GM18498 (cell line): ENCODE data around the gene SMIM41.

Experiments
- ATAC-seq: cut with Tn5 transposase; IDR thresholded peaks from one replicate; pipeline ENCODE4 v1.9.1; 2021; ENCODE audit warnings: mild to moderate bottlenecking, moderate library complexity; ENCODE audit not compliant: unreplicated experiment

SMIM41 gene

GRCh38 chr12:52145228-52146088 is 66.0 kb downstream of the SMIM41 start:
- no peak for ATAC-seq

GRCh38 chr12:52146089-52146821 is 66.8 kb downstream of the SMIM41 start:
- ATAC-seq: no peak

- no peak for ATAC-seq
Observed at GRCh38 chr12:52146822-52147366, 67.4 kb downstream of the SMIM41 start.

- no peak for ATAC-seq
Observed at GRCh38 chr12:52147367-52147963, 68.0 kb downstream of the SMIM41 start.

- no peak for ATAC-seq
Observed at GRCh38 chr12:52147964-52148463, 68.5 kb downstream of the SMIM41 start.

DNA sequence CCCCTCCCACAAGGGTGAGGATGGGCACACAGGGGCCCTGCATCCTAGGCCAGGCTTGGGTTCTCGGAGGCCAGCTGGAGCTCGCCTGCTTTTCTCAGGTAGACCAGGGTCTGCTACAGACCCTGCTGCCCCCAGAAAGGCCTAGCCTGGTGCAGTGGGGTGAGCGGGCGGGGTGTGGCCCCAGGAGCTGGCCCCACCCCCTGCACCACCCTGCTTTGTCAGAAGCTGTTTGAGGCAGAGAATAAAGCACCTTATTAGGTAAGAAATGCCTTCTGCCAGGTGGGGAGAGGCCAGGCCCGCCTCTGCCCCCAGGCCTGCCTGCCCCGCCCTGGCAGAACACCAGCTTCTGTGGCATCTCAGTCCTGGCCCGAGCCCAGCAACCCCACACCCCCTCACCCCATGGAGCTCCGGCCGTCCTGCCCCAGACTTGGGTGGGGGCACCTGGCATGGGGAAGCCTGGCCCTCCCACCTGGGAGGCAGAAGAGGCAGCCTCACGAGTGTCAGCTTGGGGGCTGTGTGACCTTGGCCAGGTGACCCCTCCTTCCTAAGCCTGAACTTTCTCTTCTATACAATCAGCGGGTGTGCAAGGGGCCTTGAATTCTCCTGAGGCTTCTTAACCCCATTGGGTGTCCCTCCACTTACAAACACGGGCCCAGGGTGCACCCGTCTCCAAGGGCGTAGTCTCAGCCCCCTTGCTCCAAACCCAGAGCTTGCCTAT is 69.1 kb downstream of the SMIM41 start:
- no peak for ATAC-seq

GRCh38 chr12:52149182-52149641 is 69.7 kb downstream of the SMIM41 start:
- no peak for ATAC-seq

DNA sequence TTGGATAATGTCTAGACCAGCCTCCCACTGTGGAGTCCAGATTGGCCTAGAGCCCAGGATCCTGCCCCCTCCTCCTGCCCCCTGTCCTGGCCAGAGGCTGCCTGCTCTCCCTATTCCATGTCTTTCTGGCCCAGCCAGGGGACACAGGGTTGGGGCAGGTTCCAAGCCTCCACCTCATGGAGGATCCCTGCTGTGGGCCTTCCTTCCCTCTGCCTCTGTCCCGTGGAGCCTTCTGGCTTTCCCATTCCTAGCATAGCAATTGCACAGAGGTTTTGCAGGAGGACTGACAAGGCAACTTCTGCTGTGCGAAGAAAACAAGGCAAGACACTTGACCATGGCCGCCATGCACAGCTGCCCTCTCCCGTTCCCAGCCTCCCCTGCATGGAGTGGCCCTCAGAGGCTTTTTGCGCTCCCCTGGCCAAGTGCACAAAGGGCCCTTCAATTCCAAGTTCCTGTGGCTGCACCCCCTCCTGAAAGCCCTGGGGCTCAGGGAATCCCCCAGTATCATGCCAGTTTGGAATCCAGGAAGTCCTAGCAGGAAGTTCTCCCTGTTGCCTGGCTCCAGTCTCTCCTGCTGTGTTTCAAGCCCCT is 70.2 kb downstream of the SMIM41 start:
- ATAC-seq: no peak

GRCh38 chr12:52151153-52151836 is 71.8 kb downstream of the SMIM41 start:
- ATAC-seq: no peak

DNA sequence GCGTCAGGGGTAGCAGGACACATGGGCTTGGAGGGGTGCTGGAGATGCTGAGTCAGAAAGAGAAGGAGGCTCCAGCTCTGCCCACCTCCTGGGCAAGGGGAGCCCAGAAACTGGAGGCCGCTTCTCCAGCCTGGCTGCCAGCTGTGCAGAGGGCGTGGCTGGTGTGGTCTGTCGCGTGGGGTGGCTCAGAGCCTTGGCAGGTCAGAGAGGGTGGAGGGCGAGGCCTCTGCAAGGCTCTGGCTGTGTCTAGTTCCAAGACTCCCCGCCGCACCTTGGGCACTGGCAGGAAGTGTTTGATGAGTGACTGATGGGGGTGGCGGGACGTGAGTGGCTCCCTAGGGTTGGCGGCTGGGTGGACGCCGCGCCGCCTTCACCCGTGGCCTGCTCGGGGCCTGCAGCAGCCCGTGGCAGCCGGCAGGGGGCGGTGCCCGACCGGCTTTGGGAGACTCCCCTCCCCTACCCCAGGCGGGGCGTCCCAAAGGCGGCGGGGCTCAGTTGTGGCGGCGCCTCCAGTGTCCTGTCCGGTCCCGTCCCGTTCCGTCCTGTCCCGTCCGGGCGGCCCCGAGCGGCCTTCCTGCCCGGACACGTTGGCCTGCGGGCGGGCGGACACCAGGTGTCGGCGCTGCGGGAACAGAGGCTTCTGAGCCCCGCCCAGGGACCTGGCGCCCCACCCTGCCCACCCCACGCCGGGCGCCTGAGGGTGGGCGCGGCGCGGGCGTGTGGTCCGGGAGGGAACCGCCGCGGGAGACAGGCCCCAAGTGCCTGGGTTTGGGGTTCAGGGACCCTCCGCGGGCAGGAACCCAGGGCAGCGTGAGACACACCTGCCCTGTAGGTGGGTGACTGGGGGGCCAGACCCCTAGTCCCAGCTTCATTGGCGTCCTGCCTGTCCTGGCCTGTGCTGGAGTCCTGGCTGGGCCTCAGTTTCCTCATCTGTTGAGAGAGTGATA is 72.6 kb downstream of the SMIM41 start:
- no peak for ATAC-seq

DNA sequence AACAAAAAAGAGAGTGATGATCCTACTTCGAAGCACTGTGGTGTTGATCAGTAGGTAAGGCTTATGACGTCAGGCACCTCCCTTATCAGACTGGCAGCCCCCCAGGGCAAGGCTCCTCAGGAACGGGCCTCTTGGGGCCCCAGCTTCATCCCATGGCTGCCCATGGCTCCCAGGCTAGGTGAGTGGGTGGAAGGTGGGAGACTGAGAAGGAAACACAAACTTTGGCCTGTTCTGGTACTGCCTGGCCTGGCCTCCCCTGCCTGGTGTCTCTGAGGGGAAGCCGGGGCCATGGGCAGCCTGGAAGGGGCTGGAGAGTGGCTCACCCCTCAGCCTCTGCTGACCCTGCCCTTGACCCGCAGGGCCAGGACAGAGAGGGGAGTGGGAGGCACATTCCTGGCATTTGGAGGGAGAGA is 73.4 kb downstream of the SMIM41 start:
- ATAC-seq: no peak

DNA sequence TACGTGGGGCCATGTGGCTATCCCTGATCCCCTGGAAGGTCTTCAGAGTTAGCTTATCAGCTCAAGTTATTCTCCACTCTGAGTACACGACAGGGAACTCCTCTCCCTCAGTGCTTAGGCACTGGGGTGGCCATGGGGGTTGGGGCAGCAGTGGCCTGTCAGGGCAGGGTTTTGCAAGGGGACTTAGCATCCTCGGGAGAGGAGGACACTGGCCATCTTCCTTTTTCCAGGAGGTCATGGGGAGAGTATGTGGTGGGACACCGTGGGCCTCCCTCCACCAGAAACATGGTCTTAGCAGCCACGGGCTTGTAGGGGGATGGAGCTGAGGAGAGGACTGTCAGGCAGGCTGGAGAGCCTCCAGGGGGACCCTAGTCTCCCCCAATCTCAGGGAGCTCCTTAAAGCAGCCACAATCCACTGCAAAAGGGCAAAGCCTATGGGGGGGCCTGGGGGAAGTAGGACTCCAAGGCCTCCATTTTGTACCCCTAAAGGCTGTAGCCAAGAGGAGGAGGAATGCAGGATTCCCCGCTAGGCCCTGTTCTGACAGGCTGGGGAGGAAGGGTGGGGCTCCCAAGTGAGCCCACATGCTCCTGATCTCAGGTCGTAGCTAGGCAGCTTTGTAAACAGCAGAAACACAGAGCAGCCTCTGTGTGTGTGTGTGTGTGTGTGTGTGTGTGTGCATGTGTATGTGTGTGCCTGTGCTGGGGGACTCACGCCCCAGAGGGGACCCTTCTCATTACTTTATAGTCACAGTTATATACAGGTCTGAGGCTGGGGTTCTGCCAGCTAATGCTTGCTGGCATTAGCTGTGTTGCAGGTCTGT is 75.8 kb downstream of the SMIM41 start:
- ATAC-seq: no peak

DNA sequence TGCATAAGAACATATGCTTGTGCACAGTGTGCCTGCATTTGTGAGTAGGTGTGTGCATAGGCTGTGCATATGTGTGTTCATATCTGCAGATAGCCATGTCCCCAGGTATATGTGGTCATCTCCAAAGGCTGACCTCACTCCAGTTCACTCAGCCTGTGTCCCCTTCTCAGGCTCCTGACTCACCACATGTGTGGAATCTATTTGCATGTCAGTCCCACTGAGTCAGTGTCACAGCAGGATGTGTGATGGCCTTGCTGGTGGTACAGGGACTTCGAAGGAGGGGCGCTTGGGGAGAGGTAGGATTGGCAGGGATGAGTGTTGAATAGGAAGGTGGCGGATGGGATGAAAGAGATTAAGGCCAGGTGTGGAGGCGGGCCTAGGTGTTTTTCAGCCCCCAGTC is 76.8 kb downstream of the SMIM41 start:
- no peak for ATAC-seq

DNA sequence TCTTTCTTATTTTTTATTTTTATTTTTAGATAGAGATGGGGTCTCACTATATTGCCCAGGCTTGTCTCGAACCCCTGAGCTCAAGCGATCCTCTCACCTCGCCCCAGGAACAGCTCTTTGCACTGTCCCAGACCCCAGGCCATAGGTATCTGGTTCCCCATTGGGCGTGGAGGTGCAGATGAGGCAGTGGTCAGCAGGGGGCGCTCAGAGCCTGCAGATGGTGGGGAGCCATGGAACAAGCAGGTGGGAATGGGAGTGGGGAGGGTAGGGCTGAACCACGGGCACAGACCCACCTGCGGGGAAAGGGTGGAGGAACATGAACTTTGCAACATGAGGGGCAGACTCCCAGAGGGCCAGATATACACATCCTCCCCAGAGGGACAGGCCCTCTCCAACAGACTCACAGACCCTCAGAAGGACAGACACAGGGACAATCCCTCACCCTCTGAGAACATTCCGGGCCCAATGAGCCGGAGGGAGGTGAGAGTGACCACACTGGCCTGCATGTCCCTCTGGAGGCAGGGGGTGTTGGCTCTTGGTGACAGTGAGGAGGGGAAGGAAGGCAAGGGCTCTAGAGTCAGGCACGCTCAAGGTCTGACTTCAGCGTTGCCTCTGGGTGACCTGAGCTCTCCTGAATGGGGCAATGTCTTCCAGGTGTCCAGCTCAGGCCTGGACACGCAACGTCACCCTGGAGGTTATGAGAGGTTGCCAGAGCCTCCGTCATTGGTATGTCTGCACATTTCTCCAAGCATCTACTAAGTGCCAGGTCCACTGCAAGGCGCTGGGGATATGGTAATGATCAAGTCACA is 77.5 kb downstream of the SMIM41 start:
- peak; percentile 53 for ATAC-seq

GRCh38 chr12:52157566-52158150 is 78.2 kb downstream of the SMIM41 start:
- ATAC-seq: no peak
